ENCODE measurements around the gene OTUD5.
A peak's percentile ranks its signal among the peaks of the same experiment; 100 is the strongest.

Gene OTUD5

GRCh38 chrX:48897625-48898306, 59.6 kb downstream of the OTUD5 start, which contains the start of the genes PQBP1 and TIMM17B:
PQBP1 (plus strand) TSS chrX:48897930; CDS start chrX:48898510, 580 bp downstream.
TIMM17B (minus strand) TSS chrX:48897768; CDS start chrX:48897749, 19 bp downstream.
- H3K27ac ChIP-seq = peak within 1 kb of the TSS; percentile 93
- H3K27me3 ChIP-seq (ENCODE audit: insufficient read depth, low read depth, severe bottlenecking) = peaks cover 8% of the 10 kb centered on the region
- no peak for TF ChIP-seq CTCF (IDR thresholded peaks at IDR 0.05; ENCODE audit: low read depth, low read length)
- peaks cover 24% of the 10 kb centered on the region for H3K36me3 ChIP-seq
- peak; percentile 90 for DNase-seq
- H3K9me3 ChIP-seq (ENCODE audit: severe bottlenecking) = no peaks in the 10 kb centered on the region
- peak within 1 kb of the TSS; percentile 82 for H3K4me3 ChIP-seq (ENCODE audit: low read depth, low read length)

- DNase-seq = peak; percentile 87
- TF ChIP-seq CTCF (IDR thresholded peaks at IDR 0.05; ENCODE audit: low read depth, low read length) = no peak
- H3K27ac ChIP-seq = peak overlapping the region; percentile 93
- H3K4me3 ChIP-seq (ENCODE audit: low read depth, low read length) = peak overlapping the region; percentile 82
- peaks cover 8% of the 10 kb centered on the region for H3K27me3 ChIP-seq (ENCODE audit: insufficient read depth, low read depth, severe bottlenecking)
- H3K36me3 ChIP-seq = peaks cover 24% of the 10 kb centered on the region
- H3K9me3 ChIP-seq (ENCODE audit: severe bottlenecking) = no peaks in the 10 kb centered on the region
Measured at GRCh38 chrX:48897157-48897624, 60.2 kb downstream of the OTUD5 start.

- Histone ChIP-seq H3K27me3 (ENCODE audit: insufficient read depth, low read depth, severe bottlenecking) (peaks cover 7% of the 10 kb centered on the region), H3K9me3 (ENCODE audit: severe bottlenecking) (no peaks in the 10 kb centered on the region), H3K36me3 (peaks cover 24% of the 10 kb centered on the region), H3K4me3 (ENCODE audit: low read depth, low read length) (peak overlapping the region; percentile 82), H3K27ac (peak overlapping the region; percentile 93)
- no peak for TF ChIP-seq CTCF (IDR thresholded peaks at IDR 0.05; ENCODE audit: low read depth, low read length)
- DNase-seq = no peak
Measured at GRCh38 chrX:48896611-48897011, 60.8 kb downstream of the OTUD5 start.

GRCh38 chrX:48894891-48895290, 62.5 kb downstream of the OTUD5 start:
- DNase-seq = no peak
- TF ChIP-seq CTCF (IDR thresholded peaks at IDR 0.05; ENCODE audit: low read depth, low read length) = no peak
- Histone ChIP-seq H3K27ac (no peak overlapping the region), H3K9me3 (ENCODE audit: severe bottlenecking) (no peaks in the 10 kb centered on the region), H3K36me3 (peaks cover 14% of the 10 kb centered on the region), H3K4me3 (ENCODE audit: low read depth, low read length) (no peak overlapping the region), H3K27me3 (ENCODE audit: insufficient read depth, low read depth, severe bottlenecking) (peaks cover 6% of the 10 kb centered on the region)

- TF ChIP-seq CTCF (IDR thresholded peaks at IDR 0.05; ENCODE audit: low read depth, low read length) = no peak
- no peak for DNase-seq
- Histone ChIP-seq H3K36me3 (peaks cover 9% of the 10 kb centered on the region), H3K4me3 (ENCODE audit: low read depth, low read length) (no peak overlapping the region), H3K9me3 (ENCODE audit: severe bottlenecking) (no peaks in the 10 kb centered on the region), H3K27me3 (ENCODE audit: insufficient read depth, low read depth, severe bottlenecking) (peaks cover 6% of the 10 kb centered on the region), H3K27ac (no peak overlapping the region)
Measured at GRCh38 chrX:48893556-48894348, 63.7 kb downstream of the OTUD5 start.

All from WERI-Rb-1 (cell line).